SK-N-SH (cell line): ENCODE results near the gene ELOVL6. TPM values are rescaled to one million over a fixed set of nuclear protein-coding genes. Genes with fewer than 3 reads are reported as not detected.

Experiments used
- CTCF ChIA-PET: fragments of 300-600, 350-600 bp; formaldehyde crosslinking; extraction: SDS; loops from one replicate; lab custom pipeline; 2021; lab: Yijun Ruan, JAX
- POLR2A ChIA-PET: fragments of 350-600 bp; sonication (Branson Sonifier 250); formaldehyde crosslinking; extraction: SDS; loops from one replicate; lab custom pipeline; 2020; ENCODE audit warnings: antibody characterized with exemption, inconsistent platforms; lab: Yijun Ruan, JAX
- DNase-seq: peaks from one replicate; pipeline ENCODE4 v3.0.0; 2012
- H2AFZ ChIP-seq: fragments of 200-600 bp; sonication (generic); 2 replicates; pipeline ENCODE4 v1.8.1; 2016; ENCODE audit warnings: antibody characterized with exemption, mild to moderate bottlenecking, low read depth
- H3F3A ChIP-seq: fragments of 200-600 bp; sonication (generic); replicated peaks from 2 replicates; pipeline ENCODE3; 2016; ENCODE audit warnings: antibody characterized with exemption, mild to moderate bottlenecking; ENCODE audit not compliant: insufficient read depth
- H3K27ac ChIP-seq, 2 experiments: fragments of 200-500 bp in 1 of 2; fragments of 200-600 bp in 1 of 2; sonication (Bioruptor generic) in 1 of 2; sonication (generic), shearing (Covaris generic) in 1 of 2; 2 replicates each; pipeline versions ENCODE4 v1.5.1 to v1.6.1; 2014 to 2016; ENCODE audit warnings: low read depth in 2 of 2, inconsistent platforms in 1 of 2, low read length in 1 of 2, mild to moderate bottlenecking in 1 of 2, mixed read lengths in 1 of 2
- H3K27me3 ChIP-seq: fragments of 200-600 bp; sonication (generic), shearing (Covaris generic); 2 replicates; pipeline ENCODE4 v1.6.1; 2016; ENCODE audit warnings: mixed run types; ENCODE audit not compliant: insufficient read depth
- H3K36me3 ChIP-seq, 2 experiments: fragments of 200-500 bp in 1 of 2; fragments of 200-600 bp in 1 of 2; sonication (Bioruptor generic) in 1 of 2; sonication (generic) in 1 of 2; replicated peaks in 1 of 2; 2 replicates each; pipeline versions ENCODE3 to v1.5.1; 2014 to 2016; ENCODE audit warnings: low read length in 1 of 2, mild to moderate bottlenecking in 1 of 2; ENCODE audit not compliant: insufficient read depth in 2 of 2, control insufficient read depth in 1 of 2
- H3K4me1 ChIP-seq, 2 experiments: fragments of 200-500 bp in 1 of 2; fragments of 200-600 bp in 1 of 2; sonication (Bioruptor generic) in 1 of 2; sonication (generic), shearing (Covaris generic) in 1 of 2; 2 replicates each; pipeline versions ENCODE4 v1.5.1 to v1.6.1; 2014 to 2016; ENCODE audit warnings: low read depth in 1 of 2, low read length in 1 of 2, mixed run types in 1 of 2; ENCODE audit not compliant: insufficient read depth in 2 of 2, control insufficient read depth in 1 of 2
- H3K4me2 ChIP-seq: fragments of 200-600 bp; sonication (generic), shearing (Covaris generic); 2 replicates; pipeline ENCODE4 v1.6.1; 2017; ENCODE audit warnings: mixed run types
- H3K4me3 ChIP-seq, 2 experiments: fragments of 200-500 bp in 1 of 2; fragments of 200-600 bp in 1 of 2; sonication (Bioruptor generic) in 1 of 2; sonication (generic), shearing (Covaris generic) in 1 of 2; 2 replicates each; pipeline versions ENCODE4 v1.5.1 to v1.8.1; 2014 to 2016; ENCODE audit warnings: low read depth in 2 of 2, inconsistent platforms in 1 of 2, low read length in 1 of 2, mild to moderate bottlenecking in 1 of 2, mixed read lengths in 1 of 2, moderate library complexity in 1 of 2
- H3K79me2 ChIP-seq: fragments of 200-600 bp; sonication (generic); 2 replicates; pipeline ENCODE4 v1.8.1; 2017; ENCODE audit warnings: mild to moderate bottlenecking; ENCODE audit not compliant: insufficient read depth
- H3K9ac ChIP-seq: fragments of 200-600 bp; sonication (generic); 2 replicates; pipeline ENCODE4 v1.6.1; 2017; ENCODE audit warnings: mixed run types
- H3K9me2 ChIP-seq: fragments of 200-600 bp; sonication (generic); 2 replicates; pipeline ENCODE4 v1.6.1; 2017; ENCODE audit warnings: mixed run types
- H3K9me3 ChIP-seq: fragments of 200-600 bp; sonication (generic); 2 replicates; pipeline ENCODE4 v1.6.1; 2017; ENCODE audit warnings: mixed run types, mild to moderate bottlenecking, moderate library complexity
- H4K20me1 ChIP-seq: fragments of 200-600 bp; sonication (generic); 2 replicates; pipeline ENCODE4 v1.6.1; 2017; ENCODE audit warnings: mild to moderate bottlenecking, mixed run types; ENCODE audit not compliant: insufficient read depth
- CHD2 ChIP-seq: fragments of 150-350 bp; IDR thresholded peaks from 2 replicates; pipeline ENCODE4 v1.6.1; 2018; ENCODE audit warnings: low read length; ENCODE audit not compliant: partially characterized antibody
- CTCF ChIP-seq: fragments of 200-600 bp; sonication (generic); IDR thresholded peaks from 2 replicates; pipeline ENCODE4 v1.6.1; 2017; ENCODE audit warnings: antibody characterized with exemption, mild to moderate bottlenecking, moderate library complexity
- ELF1 ChIP-seq: IDR thresholded peaks from 2 replicates; pipeline ENCODE4 v1.4.0; 2012
- EZH2phosphoT487 ChIP-seq: fragments of 200-600 bp; sonication (generic); IDR thresholded peaks from 2 replicates; pipeline ENCODE4 v1.6.1; 2017; ENCODE audit warnings: low read depth, mixed run types, mild to moderate bottlenecking, antibody characterized with exemption, moderate library complexity, borderline replicate concordance
- FOXJ3 ChIP-seq: sonication (generic); formaldehyde crosslinking; IDR thresholded peaks from 2 replicates; pipeline ENCODE4 v1.5.1; 2020; ENCODE audit warnings: mild to moderate bottlenecking, missing genetic modification reagents
- JUND ChIP-seq: IDR thresholded peaks from 2 replicates; pipeline ENCODE4 v1.4.0; 2012
- MEF2A ChIP-seq: IDR thresholded peaks from 2 replicates; pipeline ENCODE4 v1.4.0; 2012; ENCODE audit warnings: low read depth, borderline replicate concordance
- NFIC ChIP-seq: IDR thresholded peaks from 2 replicates; pipeline ENCODE4 v1.4.0; 2012; ENCODE audit warnings: borderline replicate concordance
- NRF1 ChIP-seq: IDR thresholded peaks from 2 replicates; pipeline ENCODE4 v1.6.1; 2012; ENCODE audit warnings: low read depth, mild to moderate bottlenecking, low read length
- POLR2AphosphoS5 ChIP-seq: IDR thresholded peaks from 2 replicates; pipeline ENCODE4 v1.6.1; 2012; ENCODE audit warnings: low read depth, low read length
- RAD21 ChIP-seq: IDR thresholded peaks from 2 replicates; pipeline ENCODE4 v1.6.1; 2012; ENCODE audit warnings: mild to moderate bottlenecking, low read length
- RCOR1 ChIP-seq: fragments of 150-350 bp; IDR thresholded peaks from 2 replicates; pipeline ENCODE4 v1.6.1; 2017; ENCODE audit warnings: antibody characterized with exemption, low read length
- RFX5 ChIP-seq: IDR thresholded peaks from 2 replicates; pipeline ENCODE4 v1.6.1; 2012; ENCODE audit warnings: mild to moderate bottlenecking, improper control_type of control experiment, low read length
- SIN3A ChIP-seq: IDR thresholded peaks from 2 replicates; pipeline ENCODE4 v1.6.1; 2012; ENCODE audit warnings: low read depth, mild to moderate bottlenecking, low read length, moderate library complexity, borderline replicate concordance
- SMC3 ChIP-seq: IDR thresholded peaks from 2 replicates; pipeline ENCODE4 v1.6.1; 2012; ENCODE audit warnings: low read depth, low read length, improper control_type of control experiment
- TAF1 ChIP-seq: IDR thresholded peaks from 2 replicates; pipeline ENCODE4 v1.6.1; 2012; ENCODE audit warnings: low read depth, mild to moderate bottlenecking, low read length, moderate library complexity, borderline replicate concordance
- TCF12 ChIP-seq: IDR thresholded peaks from 2 replicates; pipeline ENCODE4 v1.4.0; 2012
- TEAD4 ChIP-seq: IDR thresholded peaks from 2 replicates; pipeline ENCODE4 v1.4.0; 2012; ENCODE audit warnings: mild to moderate bottlenecking, borderline replicate concordance; ENCODE audit not compliant: insufficient read depth
- YY1 ChIP-seq: IDR thresholded peaks from 2 replicates; pipeline ENCODE4 v1.4.0; 2012; ENCODE audit warnings: low read depth, mild to moderate bottlenecking
- whole genome bisulfite sequencing: methylation state at CpG from one replicate; pipeline ENCODE4 v1.1.6; 2017; ENCODE audit warnings: low lambda C conversion rate; 5-methylcytosine and 5-hydroxymethylcytosine counted together
- polyA plus RNA-seq, 3 experiments: library from polyadenylated mRNA; depleted of rRNA; stranded (reverse); fragments of >200 nt; gene quantifications; 2 replicates each; pipeline ENCODE4 v1.2.3, GENCODE V29; 2012
- TF ChIP-seq, protein P1 (sequence below): IDR thresholded peaks from 2 replicates; pipeline ENCODE4 v1.4.0; 2012; ENCODE audit warnings: low read depth, borderline replicate concordance
- TF ChIP-seq, protein P2 (sequence below): fragments of 150-350 bp; IDR thresholded peaks from 2 replicates; pipeline ENCODE4 v1.6.1; 2017; ENCODE audit warnings: antibody characterized with exemption, low read length, low read depth, borderline replicate concordance

The ELOVL6 gene
- polyA plus RNA-seq, 1 of the 3 experiments (the other 2 are of a cell fraction): 9.0 TPM

- POLR2A ChIA-PET: no interaction called here
Measured at GRCh38 chr4:110170861-110171260, 27.6 kb downstream of the ELOVL6 start.

GRCh38 chr4:110165382-110166286, 32.8 kb downstream of the ELOVL6 start:
- H3K27me3 ChIP-seq: no peaks in the 10 kb centered on the region
- H3K9me3 ChIP-seq: no peaks in the 10 kb centered on the region
- H4K20me1 ChIP-seq: no peaks in the 10 kb centered on the region
- no peaks in the 10 kb centered on the region for H3K9me2 ChIP-seq
- peak overlapping the region; percentile 60 to 70 for H3K27ac ChIP-seq
- H3K4me3 ChIP-seq: no peak overlapping the region
- H3F3A ChIP-seq: peaks cover 28% of the 10 kb centered on the region
- ChIA-PET POLR2A (interaction anchor here (1.1 to 1.2 kb wide), 2 partner anchors 28 to 31 kb away, joined by 3 to 4 read pairs; no protein-coding TSS in a partner anchor), CTCF (interaction anchor here (1.6 kb wide), 1 partner anchor 59 kb away, joined by 3 read pairs; no protein-coding TSS in a partner anchor)
- H3K79me2 ChIP-seq: no peaks in the 10 kb centered on the region
- H3K4me1 ChIP-seq: peaks cover 9 to 33% of the 10 kb centered on the region in 2 experiments; a peak in 2 of 4 replicates
- peak; percentile 48 for DNase-seq
- H3K4me2 ChIP-seq: peak overlapping the region; percentile 45
- H3K36me3 ChIP-seq: no peaks in the 10 kb centered on the region
- H3K9ac ChIP-seq: no peak overlapping the region
- no peak overlapping the region for H2AFZ ChIP-seq
- WGBS: 40% methylated on average over 5 of the region's 5 CpGs
- no peak for TF ChIP-seq ELF1
- no peak for TF ChIP-seq MEF2A
- no peak for TF ChIP-seq RFX5
- TF ChIP-seq RCOR1: 0 out of 2 replicates have a peak, but pooled peaks have one; percentile 38
- no peak for TF ChIP-seq EZH2phosphoT487
- TF ChIP-seq YY1: no peak
- no peak for TF ChIP-seq NRF1
- TF ChIP-seq TAF1: no peak
- peak; percentile 11; the same call in 1 of the 2 replicates for TF ChIP-seq NFIC
- TF ChIP-seq JUND: peak; percentile 30; the same call in 1 of the 2 replicates
- TF ChIP-seq TCF12: no peak
- TF ChIP-seq, protein P1, sequence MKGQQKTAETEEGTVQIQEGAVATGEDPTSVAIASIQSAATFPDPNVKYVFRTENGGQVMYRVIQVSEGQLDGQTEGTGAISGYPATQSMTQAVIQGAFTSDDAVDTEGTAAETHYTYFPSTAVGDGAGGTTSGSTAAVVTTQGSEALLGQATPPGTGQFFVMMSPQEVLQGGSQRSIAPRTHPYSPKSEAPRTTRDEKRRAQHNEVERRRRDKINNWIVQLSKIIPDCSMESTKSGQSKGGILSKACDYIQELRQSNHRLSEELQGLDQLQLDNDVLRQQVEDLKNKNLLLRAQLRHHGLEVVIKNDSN: no peak
- TF ChIP-seq CHD2: peak; percentile 36
- no peak for TF ChIP-seq POLR2AphosphoS5
- TF ChIP-seq, protein P2, sequence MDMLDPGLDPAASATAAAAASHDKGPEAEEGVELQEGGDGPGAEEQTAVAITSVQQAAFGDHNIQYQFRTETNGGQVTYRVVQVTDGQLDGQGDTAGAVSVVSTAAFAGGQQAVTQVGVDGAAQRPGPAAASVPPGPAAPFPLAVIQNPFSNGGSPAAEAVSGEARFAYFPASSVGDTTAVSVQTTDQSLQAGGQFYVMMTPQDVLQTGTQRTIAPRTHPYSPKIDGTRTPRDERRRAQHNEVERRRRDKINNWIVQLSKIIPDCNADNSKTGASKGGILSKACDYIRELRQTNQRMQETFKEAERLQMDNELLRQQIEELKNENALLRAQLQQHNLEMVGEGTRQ: no peak
- peak; percentile 65; the same call in 1 of the 2 replicates for TF ChIP-seq FOXJ3 (CRISPR knock-in tag)

More at GRCh38 chr4:110170861-110171260, 27.6 kb downstream of the ELOVL6 start:
- no peak overlapping the region for H2AFZ ChIP-seq
- CTCF ChIA-PET: interaction anchor here (1.0 kb wide), 1 partner anchor 13 kb away, joined by 3 read pairs; no protein-coding TSS in a partner anchor
- DNase-seq: no peak
- H3K79me2 ChIP-seq: no peaks in the 10 kb centered on the region
- H3K4me3 ChIP-seq: no peak overlapping the region
- peaks cover 4% of the 10 kb centered on the region for H3F3A ChIP-seq
- no peaks in the 10 kb centered on the region for H3K27me3 ChIP-seq
- no peaks in the 10 kb centered on the region for H4K20me1 ChIP-seq
- TF ChIP-seq FOXJ3 (CRISPR knock-in tag) (no peak), ELF1 (no peak), TEAD4 (no peak), RAD21 (no peak), SIN3A (no peak), CTCF (no peak), SMC3 (no peak), EZH2phosphoT487 (no peak), NFIC (no peak)
- TF ChIP-seq, all 33 proteins: peak for 0
- H3K36me3 ChIP-seq: no peaks in the 10 kb centered on the region
- no peaks in the 10 kb centered on the region for H3K9me2 ChIP-seq
- H3K4me2 ChIP-seq: no peak overlapping the region
- H3K4me1 ChIP-seq: peaks cover under 1 to 5% of the 10 kb centered on the region in 2 experiments; a peak in 2 of 4 replicates
- no peak overlapping the region for H3K27ac ChIP-seq
- no peak overlapping the region for H3K9ac ChIP-seq
- WGBS: 94% methylated on average over 3 of the region's 3 CpGs
- no peaks in the 10 kb centered on the region for H3K9me3 ChIP-seq
